HCT116 (cell line): Measurements from ENCODE around the gene RASL12. TPM values are rescaled to one million over a fixed set of nuclear protein-coding genes. Genes with fewer than 3 reads are reported as not detected.

Source experiments
- ATAC-seq: fragments of 200-7000 bp; cut with Tn5 transposase; 2 replicates; pipeline ENCODE4 v1.9.1; 2020; ENCODE audit warnings: mild to moderate bottlenecking, moderate library complexity
- BruUV-seq: library from RNA; stranded (reverse); fragments of 400-500 nt; replicated peaks from 2 replicates; lab custom pipeline; 2021; lab: Mats Ljungman, UMichigan
- CTCF ChIA-PET: fragments of 300-600 bp; sonication (Branson Sonifier 250); formaldehyde crosslinking; loops from one replicate; lab custom pipeline; 2021; ENCODE audit warnings: antibody characterized with exemption; lab: Charles Lee
- POLR2A ChIA-PET: fragments of 300-600, 350-600 bp; sonication (Branson Sonifier 250); formaldehyde crosslinking; loops from one replicate; lab custom pipeline; 2021; ENCODE audit warnings: antibody characterized with exemption; lab: Charles Lee
- RAD21 ChIA-PET, 2 experiments: fragments of 300-600 bp; sonication (Branson Sonifier 250); formaldehyde crosslinking; loops; one replicate each; lab custom pipeline; 2023; ENCODE audit warnings: low total read pairs in 2 of 2; ENCODE audit not compliant: uncharacterized antibody in 2 of 2, unreplicated experiment in 2 of 2, low non-redundant PET in 1 of 2; lab: Charles Lee
- DNase-seq: peaks from one replicate; pipeline ENCODE4 v3.0.0-alpha.2; 2010; ENCODE audit warnings: low read depth, low spot score
- H2AFZ ChIP-seq: fragments of 200-600 bp; shearing (Covaris generic), sonication (generic); 2 replicates; pipeline ENCODE4 v1.6.1; 2017; ENCODE audit warnings: low read depth, mixed run types, mixed read lengths, antibody characterized with exemption, low read length; ENCODE audit not compliant: poor library complexity, severe bottlenecking
- H3K27ac ChIP-seq: 2 replicates; pipeline ENCODE4 v1.5.1; 2012; ENCODE audit warnings: low read depth, low read length
- H3K27me3 ChIP-seq: fragments of 200-600 bp; sonication (generic); 2 replicates; pipeline ENCODE4 v1.6.1; 2016; ENCODE audit warnings: mixed run types, low read length, mixed read lengths; ENCODE audit not compliant: insufficient read depth
- H3K36me3 ChIP-seq, 2 experiments: fragments of 200-500 bp in 1 of 2; fragments of 200-600 bp in 1 of 2; sonication (Bioruptor generic) in 1 of 2; sonication (generic) in 1 of 2; 2 replicates each; pipeline versions ENCODE4 v1.5.1 to v1.6.1; 2014 to 2016; ENCODE audit warnings: low read length in 2 of 2, inconsistent platforms in 1 of 2, mixed read lengths in 1 of 2, mixed run types in 1 of 2; ENCODE audit not compliant: insufficient read depth in 2 of 2, control insufficient read depth in 1 of 2
- H3K4me1 ChIP-seq, 2 experiments: fragments of 200-600 bp in 1 of 2; sonication (generic) in 1 of 2; 2 replicates each; pipeline versions ENCODE4 v1.5.1 to v1.6.1; 2012 to 2017; ENCODE audit warnings: low read length in 2 of 2, inconsistent platforms in 1 of 2, mild to moderate bottlenecking in 1 of 2, mixed read lengths in 1 of 2, mixed run types in 1 of 2, moderate library complexity in 1 of 2; ENCODE audit not compliant: insufficient read depth in 2 of 2, control insufficient read depth in 1 of 2
- H3K4me2 ChIP-seq: fragments of 200-600 bp; sonication (generic); 2 replicates; pipeline ENCODE4 v1.6.1; 2017; ENCODE audit warnings: mixed run types, low read length, mixed read lengths
- H3K4me3 ChIP-seq, 2 experiments: fragments of 200-600 bp in 1 of 2; sonication (generic) in 1 of 2; replicated peaks in 1 of 2; 2 replicates each; pipeline ENCODE4 v1.5.1; 2011 to 2016; ENCODE audit warnings: low read length in 2 of 2, control low read depth in 1 of 2, low read depth in 1 of 2, mild to moderate bottlenecking in 1 of 2, mixed read lengths in 1 of 2, mixed run types in 1 of 2
- H3K79me2 ChIP-seq: fragments of 200-600 bp; sonication (generic); 2 replicates; pipeline ENCODE4 v1.6.1; 2017; ENCODE audit warnings: mild to moderate bottlenecking, mixed run types, low read length, moderate library complexity, mixed read lengths; ENCODE audit not compliant: insufficient read depth
- H3K9ac ChIP-seq: fragments of 200-600 bp; sonication (generic); 2 replicates; pipeline ENCODE4 v1.6.1; 2016; ENCODE audit warnings: low read length, mixed read lengths
- H3K9me2 ChIP-seq: fragments of 200-600 bp; sonication (generic), shearing (Covaris generic); 2 replicates; pipeline ENCODE4 v1.6.1; 2017; ENCODE audit warnings: mixed run types, mild to moderate bottlenecking, moderate library complexity; ENCODE audit not compliant: insufficient read depth
- H3K9me3 ChIP-seq, 2 experiments: fragments of 200-500 bp in 1 of 2; fragments of 200-600 bp in 1 of 2; sonication (Bioruptor generic) in 1 of 2; sonication (generic) in 1 of 2; 2 replicates each; pipeline ENCODE4 v1.6.1; 2014 to 2017; ENCODE audit warnings: low read length in 2 of 2, mixed read lengths in 2 of 2, inconsistent platforms in 1 of 2, low read depth in 1 of 2, mild to moderate bottlenecking in 1 of 2, mixed run types in 1 of 2, moderate library complexity in 1 of 2; ENCODE audit not compliant: control insufficient read depth in 1 of 2, insufficient read depth in 1 of 2
- H4K20me1 ChIP-seq: fragments of 200-600 bp; sonication (generic), shearing (Covaris generic); 2 replicates; pipeline ENCODE4 v1.6.1; 2017; ENCODE audit warnings: mixed run types, mild to moderate bottlenecking, moderate library complexity; ENCODE audit not compliant: insufficient read depth
- EZH2phosphoT487 ChIP-seq: fragments of 200-600 bp; IDR thresholded peaks from 2 replicates; pipeline ENCODE4 v1.6.1; 2018; ENCODE audit warnings: antibody characterized with exemption, borderline replicate concordance
- FOSL1 ChIP-seq: IDR thresholded peaks from 2 replicates; pipeline ENCODE4 v1.6.1; 2012; ENCODE audit warnings: low read depth
- MAX ChIP-seq: IDR thresholded peaks from 2 replicates; pipeline ENCODE4 v1.6.1; 2012
- YY1 ChIP-seq: IDR thresholded peaks from 2 replicates; pipeline ENCODE4 v1.6.1; 2011; ENCODE audit warnings: low read length, low read depth, moderate library complexity, mild to moderate bottlenecking; ENCODE audit not compliant: insufficient replicate concordance; ENCODE audit errors: extremely low read depth
- ZNF274 ChIP-seq: fragments of 200-500 bp; sonication (Bioruptor generic); IDR thresholded peaks from 2 replicates; pipeline ENCODE4 v1.6.1; 2014; ENCODE audit warnings: mild to moderate bottlenecking, low read depth, low read length, inconsistent platforms
- intact Hi-C: fragments of 100-400 bp; cut with micrococcal nuclease; formaldehyde crosslinking; loops from 2 replicates; pipeline ENCODE4 v1.10.0; 2022
- total RNA-seq: library from RNA; stranded (reverse); gene quantifications from one replicate; pipeline ENCODE4 v1.2.1, GENCODE V29; 2021; ENCODE audit not compliant: unreplicated experiment

RASL12 gene
- total RNA-seq, 1 experiment from 2014 or later, result 0.25 TPM

GRCh38 chr15:65069779-65070546 lies 2.2 kb upstream of the RASL12 start:
- Histone ChIP-seq H3K4me2 (no peak overlapping the region), H3K9ac (no peak overlapping the region), H3K4me3 (no peak overlapping the region), H4K20me1 (no peaks in the 10 kb centered on the region), H3K27ac (no peak overlapping the region), H3K9me3 (no peaks in the 10 kb centered on the region), H3K79me2 (no peaks in the 10 kb centered on the region)
- CTCF ChIA-PET, result interaction anchor here (0.8 kb wide), 1 partner anchor 15 kb away, joined by 4 read pairs; no protein-coding TSS in a partner anchor
- DNase-seq, result no peak
- POLR2A ChIA-PET, result no interaction called here
- TF ChIP-seq EZH2phosphoT487 (no peak), ZNF274 (no peak)
- TF ChIP-seq, all 23 proteins: peak for 0
- H2AFZ ChIP-seq, result no peak overlapping the region
- RAD21 ChIA-PET, result no interaction called here
- H3K36me3 ChIP-seq, result no peaks in the 10 kb centered on the region
- H3K27me3 ChIP-seq, result no peaks in the 10 kb centered on the region
- no peaks in the 10 kb centered on the region for H3K9me2 ChIP-seq
- no peak for ATAC-seq
- H3K4me1 ChIP-seq, result no peaks in the 10 kb centered on the region
- no TSS peak for BruUV-seq
- intact Hi-C loops, result no loop called here

GRCh38 chr15:65069179-65069578 lies 1.4 kb upstream of the RASL12 start:
- H3K79me2 ChIP-seq, result no peaks in the 10 kb centered on the region
- H3K27ac ChIP-seq, result no peak overlapping the region
- H3K9ac ChIP-seq, result no peak overlapping the region
- no peak overlapping the region for H2AFZ ChIP-seq
- H3K4me2 ChIP-seq, result no peak overlapping the region
- no peak for TF ChIP-seq FOSL1
- no peak for TF ChIP-seq YY1
- TF ChIP-seq MAX, result no peak
- H3K36me3 ChIP-seq, result no peaks in the 10 kb centered on the region
- H4K20me1 ChIP-seq, result no peaks in the 10 kb centered on the region
- no peak for ATAC-seq
- DNase-seq, result no peak
- intact Hi-C loops, result no loop called here
- no peaks in the 10 kb centered on the region for H3K9me3 ChIP-seq
- no peak overlapping the region for H3K4me3 ChIP-seq
- no TSS peak for BruUV-seq
- ChIA-PET POLR2A (no interaction called here), CTCF (interaction anchor here (0.8 kb wide), 1 partner anchor 15 kb away, joined by 4 read pairs; no protein-coding TSS in a partner anchor), RAD21 (no interaction called here)
- H3K4me1 ChIP-seq, result no peaks in the 10 kb centered on the region
- no peaks in the 10 kb centered on the region for H3K9me2 ChIP-seq
- H3K27me3 ChIP-seq, result no peaks in the 10 kb centered on the region
